Uterus (tissue), 2 donors: ENCODE data around the gene FAM185A.

ENCODE experiments used
- CTCF ChIP-seq, 4 experiments: fragments of 200-600 bp in 2 of 4; fragments of 450-650 bp in 2 of 4; sonication (generic) in 2 of 4; IDR thresholded peaks; one replicate each; pipeline ENCODE4 v1.5.1; 2016 to 2019; ENCODE audit warnings: antibody characterized with exemption in 4 of 4, mild to moderate bottlenecking in 2 of 4, moderate library complexity in 1 of 4
- POLR2A ChIP-seq, 2 donors: fragments of 450-650 bp; IDR thresholded peaks; one replicate each; pipeline ENCODE4 v1.6.1; 2016; ENCODE audit warnings: antibody characterized with exemption in 2 of 2, mild to moderate bottlenecking in 1 of 2, moderate library complexity in 1 of 2

DNA sequence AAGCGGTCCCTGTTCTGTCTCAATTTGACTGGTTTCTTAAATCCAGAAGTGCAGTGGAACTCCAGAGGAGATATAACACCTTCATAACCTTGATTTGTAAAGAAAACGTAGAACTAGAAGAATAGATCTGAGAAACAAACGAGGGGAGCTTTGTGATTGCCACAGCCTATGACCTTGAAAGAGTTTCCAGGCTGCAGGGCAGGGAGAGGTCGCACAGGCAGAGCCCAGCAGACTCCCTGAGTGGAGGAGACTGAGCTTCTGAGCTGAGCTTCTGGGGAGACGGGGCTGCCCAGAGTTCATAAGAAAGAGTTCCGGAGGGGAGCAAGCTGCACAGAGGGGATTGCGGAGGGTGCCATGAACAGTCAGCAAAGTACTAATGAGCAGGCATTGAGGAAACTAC, 57.8 kb downstream of the FAM185A start:
- no peak for TF ChIP-seq POLR2A (IDR thresholded peaks at IDR 0.05)
- no peak for TF ChIP-seq CTCF (IDR thresholded peaks at IDR 0.05)
